ENCODE data around the gene PLCB1.

Gene PLCB1

DNA sequence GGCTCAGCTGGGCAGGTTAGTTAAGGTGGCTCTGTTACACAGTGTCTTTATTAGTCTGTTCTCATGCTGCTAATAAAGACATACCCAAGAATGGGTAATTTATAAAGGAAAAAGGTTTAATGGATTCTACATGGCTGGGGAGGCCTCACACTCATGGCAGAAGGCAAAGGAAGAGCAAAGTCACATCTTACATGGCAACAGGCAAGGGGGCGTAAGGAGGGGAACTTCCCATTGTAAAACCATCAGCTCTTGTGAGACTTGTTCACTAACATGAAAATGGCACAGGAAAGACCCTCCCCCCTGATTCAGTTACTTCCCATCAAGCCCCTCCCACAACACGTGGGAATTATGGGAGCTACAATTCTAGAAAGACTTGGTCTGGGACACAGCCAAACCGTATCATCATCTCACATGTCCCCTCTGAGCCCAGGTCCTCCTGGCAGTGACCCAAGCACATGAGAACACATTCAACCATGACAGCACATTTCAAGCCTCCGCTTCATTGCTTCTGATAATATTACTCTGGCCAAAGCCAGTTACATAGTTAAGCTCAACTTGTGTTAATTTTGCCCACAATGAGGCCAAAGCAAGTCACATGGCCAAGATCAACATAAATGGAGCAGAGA is 383.9 kb downstream of the PLCB1 start:
- TF ChIP-seq, protein P1, sequence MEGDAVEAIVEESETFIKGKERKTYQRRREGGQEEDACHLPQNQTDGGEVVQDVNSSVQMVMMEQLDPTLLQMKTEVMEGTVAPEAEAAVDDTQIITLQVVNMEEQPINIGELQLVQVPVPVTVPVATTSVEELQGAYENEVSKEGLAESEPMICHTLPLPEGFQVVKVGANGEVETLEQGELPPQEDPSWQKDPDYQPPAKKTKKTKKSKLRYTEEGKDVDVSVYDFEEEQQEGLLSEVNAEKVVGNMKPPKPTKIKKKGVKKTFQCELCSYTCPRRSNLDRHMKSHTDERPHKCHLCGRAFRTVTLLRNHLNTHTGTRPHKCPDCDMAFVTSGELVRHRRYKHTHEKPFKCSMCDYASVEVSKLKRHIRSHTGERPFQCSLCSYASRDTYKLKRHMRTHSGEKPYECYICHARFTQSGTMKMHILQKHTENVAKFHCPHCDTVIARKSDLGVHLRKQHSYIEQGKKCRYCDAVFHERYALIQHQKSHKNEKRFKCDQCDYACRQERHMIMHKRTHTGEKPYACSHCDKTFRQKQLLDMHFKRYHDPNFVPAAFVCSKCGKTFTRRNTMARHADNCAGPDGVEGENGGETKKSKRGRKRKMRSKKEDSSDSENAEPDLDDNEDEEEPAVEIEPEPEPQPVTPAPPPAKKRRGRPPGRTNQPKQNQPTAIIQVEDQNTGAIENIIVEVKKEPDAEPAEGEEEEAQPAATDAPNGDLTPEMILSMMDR (IDR thresholded peaks at IDR 0.05; ENCODE audit: low read depth, low read length, missing control alignments): no peak
- DNase-seq (ENCODE audit: low read depth): no peak
- no peak overlapping the region for H3K4me3 ChIP-seq (ENCODE audit: low read depth, low read length)

- no peak overlapping the region for H3K4me3 ChIP-seq (ENCODE audit: low read depth, low read length)
- DNase-seq (ENCODE audit: low read depth): no peak
- TF ChIP-seq, protein P1 (IDR thresholded peaks at IDR 0.05; ENCODE audit: low read depth, low read length, missing control alignments): no peak
Observed at GRCh38 chr20:8518878-8519277, 386.8 kb downstream of the PLCB1 start.

DNA sequence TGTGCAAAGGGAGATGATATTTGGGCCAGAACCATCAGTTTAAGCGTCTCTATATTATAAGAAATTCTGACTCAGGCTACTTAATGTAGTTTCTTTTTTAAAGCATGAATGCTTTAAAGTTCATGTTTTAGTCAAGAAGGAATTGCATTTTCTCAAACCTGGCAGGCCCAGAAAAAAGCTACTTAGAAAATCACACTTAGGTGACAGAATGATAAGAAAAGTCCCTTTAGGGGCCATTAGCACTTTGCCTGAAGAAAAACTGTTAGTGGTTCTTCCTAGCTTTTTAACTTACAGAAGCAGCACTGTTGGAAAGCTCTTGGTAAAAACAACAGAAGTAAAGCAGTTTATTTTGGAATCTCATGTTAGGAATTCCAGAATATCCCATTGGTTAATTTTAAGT is 387.8 kb downstream of the PLCB1 start:
- DNase-seq (ENCODE audit: low read depth): no peak
- no peak overlapping the region for H3K4me3 ChIP-seq (ENCODE audit: low read depth, low read length)
- TF ChIP-seq, protein P1 (IDR thresholded peaks at IDR 0.05; ENCODE audit: low read depth, low read length, missing control alignments): no peak

DNA sequence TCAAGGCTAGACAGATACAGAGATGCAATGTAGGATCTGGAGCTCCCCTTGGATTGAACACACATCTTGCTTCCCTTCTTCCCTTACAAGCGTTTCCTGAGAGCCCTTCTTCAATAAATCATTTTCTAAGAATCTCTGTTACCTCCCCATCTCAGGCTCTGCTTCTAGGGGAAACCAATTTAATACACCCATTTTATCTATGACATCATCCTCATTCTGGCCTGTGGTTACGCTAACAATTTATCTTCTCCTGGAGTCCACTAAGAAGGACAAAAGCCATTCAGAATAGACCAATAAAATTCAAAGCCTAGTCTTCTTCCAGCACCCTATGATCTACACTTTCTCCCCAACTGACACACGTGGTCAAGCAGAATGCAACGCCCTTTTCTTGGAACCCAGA is 390.1 kb downstream of the PLCB1 start:
- TF ChIP-seq, protein P1 (IDR thresholded peaks at IDR 0.05; ENCODE audit: low read depth, low read length, missing control alignments): no peak
- no peak overlapping the region for H3K4me3 ChIP-seq (ENCODE audit: low read depth, low read length)
- no peak for DNase-seq (ENCODE audit: low read depth)

- no peak overlapping the region for H3K4me3 ChIP-seq (ENCODE audit: low read depth, low read length)
- TF ChIP-seq, protein P1 (IDR thresholded peaks at IDR 0.05; ENCODE audit: low read depth, low read length, missing control alignments): no peak
- no peak for DNase-seq (ENCODE audit: low read depth)
Observed at GRCh38 chr20:8523684-8524083, 391.6 kb downstream of the PLCB1 start.

GRCh38 chr20:8524101-8525016 is 392.3 kb downstream of the PLCB1 start:
- H3K4me3 ChIP-seq (ENCODE audit: low read depth, low read length): no peak overlapping the region
- TF ChIP-seq, protein P1 (IDR thresholded peaks at IDR 0.05; ENCODE audit: low read depth, low read length, missing control alignments): no peak
- no peak for DNase-seq (ENCODE audit: low read depth)
